Liver (tissue), 3 donors: ENCODE results near the gene CBFA2T3.

Experiments used
- CTCF ChIP-seq: fragments of 150-350 bp; IDR thresholded peaks from 2 replicates; pipeline ENCODE4 v1.5.1; 2017; ENCODE audit warnings: improper control_type of control experiment, low read depth, low read length; ENCODE audit not compliant: missing input control
- GABPA ChIP-seq, 2 donors: IDR thresholded peaks in 1 of 2; conservative IDR thresholded peaks in 1 of 2; 2 replicates each; pipeline ENCODE4 v1.6.1; 2016; ENCODE audit warnings: antibody characterized with exemption in 2 of 2, mild to moderate bottlenecking in 1 of 2, moderate library complexity in 1 of 2
- MAX ChIP-seq: IDR thresholded peaks from 2 replicates; pipeline ENCODE4 v1.6.1; 2016; ENCODE audit warnings: antibody characterized with exemption
- RAD21 ChIP-seq, 2 donors: IDR thresholded peaks; 2 replicates each; pipeline ENCODE4 v1.6.1; 2016; ENCODE audit warnings: antibody characterized with exemption in 2 of 2, mild to moderate bottlenecking in 2 of 2
- REST ChIP-seq: IDR thresholded peaks from 2 replicates; pipeline ENCODE4 v1.6.1; 2016; ENCODE audit warnings: antibody characterized with exemption, mild to moderate bottlenecking
- TAF1 ChIP-seq: conservative IDR thresholded peaks from 2 replicates; pipeline ENCODE4 v1.6.1; 2016; ENCODE audit warnings: antibody characterized with exemption, mild to moderate bottlenecking
- donor health status: healthy.
- donor health status: healthy.

GRCh38 chr16:88839026-88839529 lies 137.9 kb downstream of the CBFA2T3 start:
- TF ChIP-seq REST (no peak), RAD21 (IDR thresholded peaks at IDR 0.05) (no peak), MAX (no peak), CTCF (no peak), GABPA (IDR thresholded peaks at IDR 0.05 in 1 of 2, conservative IDR thresholded peaks at IDR 0.05 in 1 of 2) (no peak), TAF1 (no peak)
